H1 (cell line): ENCODE measurements around the gene KCNK3.

Source experiments
- BRCA1 ChIP-seq: IDR thresholded peaks from 2 replicates; pipeline ENCODE4 v1.6.1; 2012; ENCODE audit warnings: low read depth, low read length, improper control_type of control experiment
- CTBP2 ChIP-seq: IDR thresholded peaks from 2 replicates; pipeline ENCODE4 v1.7.0; 2011; ENCODE audit warnings: borderline replicate concordance, mild to moderate bottlenecking, moderate library complexity, mixed read lengths, low read length; ENCODE audit not compliant: insufficient read depth, insufficient read length
- EP300 ChIP-seq, 2 experiments: IDR thresholded peaks; 1 replicate in 1 of 2; 2 replicates in 1 of 2; pipeline ENCODE4 v1.6.1; 2011 to 2012; ENCODE audit warnings: low read depth in 2 of 2, low read length in 2 of 2, mild to moderate bottlenecking in 2 of 2, borderline replicate concordance in 1 of 2, inconsistent platforms in 1 of 2, moderate library complexity in 1 of 2
- FOSL1 ChIP-seq: IDR thresholded peaks from 2 replicates; pipeline ENCODE4 v1.6.1; 2011; ENCODE audit warnings: mild to moderate bottlenecking, low read depth, low read length, moderate library complexity; ENCODE audit not compliant: insufficient read depth
- POLR2A ChIP-seq, 2 experiments: IDR thresholded peaks; 1 replicate in 1 of 2; 2 replicates in 1 of 2; pipeline ENCODE4 v1.6.1; 2011; ENCODE audit warnings: low read depth in 2 of 2, low read length in 2 of 2, mild to moderate bottlenecking in 2 of 2; ENCODE audit errors: control extremely low read depth in 1 of 2
- POLR2AphosphoS5 ChIP-seq: IDR thresholded peaks from 2 replicates; pipeline ENCODE4 v1.6.1; 2011; ENCODE audit warnings: low read depth, low read length
- RAD21 ChIP-seq, 2 experiments: IDR thresholded peaks in 1 of 2; conservative IDR thresholded peaks in 1 of 2; 2 replicates each; pipeline ENCODE4 v1.6.1; 2011; ENCODE audit warnings: low read depth in 2 of 2, low read length in 2 of 2, improper control_type of control experiment in 1 of 2, inconsistent platforms in 1 of 2, mild to moderate bottlenecking in 1 of 2, moderate library complexity in 1 of 2
- YY1 ChIP-seq: IDR thresholded peaks from 2 replicates; pipeline ENCODE4 v1.6.1; 2011; ENCODE audit warnings: low read depth, mild to moderate bottlenecking, low read length

DNA sequence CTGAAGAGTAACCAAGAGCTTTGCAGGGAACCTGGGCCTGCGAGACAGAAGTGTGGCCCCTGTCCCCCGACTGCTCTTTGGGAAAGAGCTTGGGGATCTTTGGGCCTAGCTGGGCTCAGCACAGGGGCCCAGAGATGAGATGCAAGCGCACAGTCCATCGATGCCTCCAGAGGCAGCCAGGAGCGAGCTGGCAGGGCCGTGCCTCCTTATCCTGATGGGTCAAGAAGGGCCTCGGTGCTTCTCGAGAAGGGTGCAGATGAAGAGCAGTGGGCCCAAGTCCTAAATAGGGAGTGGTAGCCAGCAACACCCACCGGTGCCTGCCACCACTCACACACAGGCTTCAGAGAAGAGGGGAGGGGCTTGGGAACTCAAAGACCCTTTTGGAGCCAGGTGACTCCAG is 17.6 kb downstream of the KCNK3 start:
- TF ChIP-seq BRCA1 = no peak
- no peak for TF ChIP-seq FOSL1
- TF ChIP-seq YY1 = no peak
- TF ChIP-seq POLR2AphosphoS5 = no peak
- no peak for TF ChIP-seq RAD21 (IDR thresholded peaks at IDR 0.05 in 1 of 2, conservative IDR thresholded peaks at IDR 0.05 in 1 of 2; ENCODE audit: low read depth in 2 of 2, low read length in 2 of 2)
- TF ChIP-seq POLR2A (IDR thresholded peaks at IDR 0.05; ENCODE audit: control extremely low read depth in 1 of 2, low read depth in 2 of 2, low read length in 2 of 2) = no peak
- no peak for TF ChIP-seq EP300 (IDR thresholded peaks at IDR 0.05; ENCODE audit: borderline replicate concordance in 1 of 2, low read depth in 2 of 2, low read length in 2 of 2)
- no peak for TF ChIP-seq CTBP2
